GM12873 (cell line): Measurements from ENCODE around the gene NFATC4.

ENCODE experiments used
- TF ChIP-seq, protein P1 (sequence below): IDR thresholded peaks from 2 replicates; pipeline ENCODE4 v1.5.1; 2012; ENCODE audit warnings: low read depth, mild to moderate bottlenecking, moderate library complexity, low read length, control low read depth; ENCODE audit not compliant: insufficient read depth; ENCODE audit errors: missing control alignments

The NFATC4 gene

DNA sequence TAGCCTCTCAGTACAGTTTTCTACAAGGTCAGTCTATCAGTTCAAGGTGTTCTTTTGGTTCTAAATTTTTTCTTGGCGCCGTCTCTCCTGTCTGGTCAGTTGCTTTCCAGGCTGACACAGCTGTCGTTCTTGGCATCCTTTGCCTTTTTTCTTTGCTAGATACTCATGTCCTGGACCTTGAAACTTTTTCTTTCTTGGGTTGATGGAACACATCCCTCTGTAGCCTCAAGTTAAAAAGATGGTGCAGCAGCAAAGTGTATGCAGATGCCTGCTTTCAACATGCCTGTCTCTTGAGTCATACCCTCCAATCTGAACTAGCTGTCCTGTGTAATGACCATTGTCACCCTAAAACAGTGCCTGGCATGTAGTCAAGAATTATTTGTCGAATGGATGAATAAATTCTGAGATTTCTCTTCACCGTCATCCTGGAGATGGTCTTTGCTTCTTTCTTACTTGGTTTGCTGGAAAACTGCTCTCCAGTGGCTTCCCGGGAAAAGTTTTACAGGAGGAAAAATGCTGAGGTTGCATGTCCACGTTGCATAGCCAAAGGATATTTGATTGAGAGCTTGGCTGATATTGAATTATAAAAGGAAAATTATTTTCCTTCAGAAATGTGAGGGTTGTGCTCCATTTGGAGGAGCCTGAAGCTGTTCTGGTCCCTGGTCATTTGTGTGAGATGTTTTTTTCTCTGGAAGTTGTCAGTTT lies 35.5 kb downstream of the NFATC4 start:
- TF ChIP-seq, protein P1, sequence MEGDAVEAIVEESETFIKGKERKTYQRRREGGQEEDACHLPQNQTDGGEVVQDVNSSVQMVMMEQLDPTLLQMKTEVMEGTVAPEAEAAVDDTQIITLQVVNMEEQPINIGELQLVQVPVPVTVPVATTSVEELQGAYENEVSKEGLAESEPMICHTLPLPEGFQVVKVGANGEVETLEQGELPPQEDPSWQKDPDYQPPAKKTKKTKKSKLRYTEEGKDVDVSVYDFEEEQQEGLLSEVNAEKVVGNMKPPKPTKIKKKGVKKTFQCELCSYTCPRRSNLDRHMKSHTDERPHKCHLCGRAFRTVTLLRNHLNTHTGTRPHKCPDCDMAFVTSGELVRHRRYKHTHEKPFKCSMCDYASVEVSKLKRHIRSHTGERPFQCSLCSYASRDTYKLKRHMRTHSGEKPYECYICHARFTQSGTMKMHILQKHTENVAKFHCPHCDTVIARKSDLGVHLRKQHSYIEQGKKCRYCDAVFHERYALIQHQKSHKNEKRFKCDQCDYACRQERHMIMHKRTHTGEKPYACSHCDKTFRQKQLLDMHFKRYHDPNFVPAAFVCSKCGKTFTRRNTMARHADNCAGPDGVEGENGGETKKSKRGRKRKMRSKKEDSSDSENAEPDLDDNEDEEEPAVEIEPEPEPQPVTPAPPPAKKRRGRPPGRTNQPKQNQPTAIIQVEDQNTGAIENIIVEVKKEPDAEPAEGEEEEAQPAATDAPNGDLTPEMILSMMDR: no peak

DNA sequence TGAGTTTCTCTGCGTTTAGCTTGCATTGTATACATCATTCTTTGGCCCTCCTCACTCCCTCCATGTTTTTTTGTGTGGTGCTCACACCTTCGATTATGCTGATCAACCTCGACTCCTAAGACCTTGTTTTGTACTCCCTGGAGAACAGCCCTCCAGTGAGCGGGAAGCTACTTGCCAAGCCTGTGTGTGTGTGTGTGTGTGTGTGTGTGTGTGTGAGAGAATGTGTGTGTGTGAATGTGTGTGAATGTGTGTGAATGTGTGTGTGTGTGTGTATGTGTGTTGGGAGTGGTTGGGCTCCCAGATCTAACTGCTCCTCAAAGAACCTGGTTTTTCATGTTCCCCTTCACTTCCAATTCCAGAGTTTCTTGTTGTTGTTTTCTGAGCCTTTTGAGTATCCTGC lies 36.8 kb downstream of the NFATC4 start:
- TF ChIP-seq, protein P1: no peak

DNA sequence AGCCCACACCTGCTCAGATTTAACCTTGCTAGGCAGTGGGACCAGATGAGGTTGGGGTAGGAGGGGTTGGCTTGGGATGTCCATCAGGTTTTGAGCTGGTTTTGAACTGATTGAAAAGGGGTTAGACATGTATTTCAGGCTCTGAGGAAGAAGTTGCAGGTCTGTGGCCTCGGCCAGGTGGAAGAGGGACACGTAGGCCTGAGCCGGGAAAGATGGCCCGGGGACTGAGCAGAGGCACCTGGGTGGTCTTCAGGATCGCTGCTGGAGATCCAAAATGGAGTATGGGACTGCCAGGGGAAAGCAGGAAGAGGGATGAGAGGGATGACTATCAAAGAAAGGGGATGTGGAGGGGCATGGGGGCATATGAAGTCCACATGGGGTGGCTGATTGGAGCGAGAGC lies 38.4 kb downstream of the NFATC4 start:
- TF ChIP-seq, protein P1: no peak

DNA sequence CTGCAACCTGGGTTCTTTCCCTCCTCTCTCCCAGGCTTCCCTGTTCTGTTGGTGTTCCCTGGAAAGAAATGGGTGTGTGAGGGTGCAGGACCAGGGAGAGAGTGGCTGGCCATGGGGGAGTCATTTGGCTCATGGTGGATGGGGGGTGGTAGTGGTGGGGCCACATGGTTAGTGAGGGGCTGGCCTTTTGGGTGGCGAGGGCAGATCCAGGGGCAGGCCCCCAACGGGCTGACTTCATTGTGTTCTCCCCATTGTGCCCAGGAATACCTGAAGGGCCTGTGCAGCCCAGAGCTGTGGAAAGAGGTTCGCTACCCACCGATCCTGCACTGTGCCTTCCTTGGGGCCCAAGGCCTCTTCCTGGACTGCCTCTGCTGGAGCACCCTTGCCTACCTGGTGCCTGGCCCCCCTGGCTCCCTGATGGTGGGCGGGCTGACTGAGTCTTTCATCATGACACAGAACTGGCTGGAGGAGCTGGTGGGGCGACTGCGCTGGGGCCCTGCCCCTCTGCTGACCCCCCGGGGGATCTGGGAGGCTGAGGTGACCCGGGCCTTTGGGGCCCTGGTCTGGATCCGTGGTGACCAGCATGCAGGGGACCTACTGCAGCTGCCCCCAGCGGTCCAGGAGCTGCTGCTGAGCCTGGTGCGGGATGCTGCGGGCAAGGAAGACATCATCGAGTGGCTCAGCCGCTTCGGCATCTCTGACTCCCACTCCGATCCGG lies 39.8 kb downstream of the NFATC4 start:
- TF ChIP-seq, protein P1: no peak

DNA sequence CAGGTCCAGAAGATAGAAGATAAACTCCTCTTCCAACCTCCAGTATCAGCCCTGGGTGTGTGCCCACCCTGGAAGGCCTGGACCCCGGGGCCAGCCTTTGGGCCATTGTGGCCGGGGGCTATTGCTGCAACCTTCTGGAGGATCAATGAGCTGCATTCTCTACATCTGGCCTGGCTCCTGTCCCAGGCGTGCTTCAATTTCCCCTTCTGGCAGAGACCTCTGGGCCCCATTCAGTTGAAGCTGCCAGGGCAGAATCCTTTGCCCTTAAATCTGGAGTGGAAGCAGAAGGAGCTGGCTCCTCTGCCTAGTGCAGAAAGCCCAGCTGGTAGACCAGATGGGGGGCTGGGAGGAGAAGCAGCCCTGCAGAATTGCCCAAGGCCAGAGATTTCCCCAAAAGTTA lies 40.8 kb downstream of the NFATC4 start:
- TF ChIP-seq, protein P1: no peak

DNA sequence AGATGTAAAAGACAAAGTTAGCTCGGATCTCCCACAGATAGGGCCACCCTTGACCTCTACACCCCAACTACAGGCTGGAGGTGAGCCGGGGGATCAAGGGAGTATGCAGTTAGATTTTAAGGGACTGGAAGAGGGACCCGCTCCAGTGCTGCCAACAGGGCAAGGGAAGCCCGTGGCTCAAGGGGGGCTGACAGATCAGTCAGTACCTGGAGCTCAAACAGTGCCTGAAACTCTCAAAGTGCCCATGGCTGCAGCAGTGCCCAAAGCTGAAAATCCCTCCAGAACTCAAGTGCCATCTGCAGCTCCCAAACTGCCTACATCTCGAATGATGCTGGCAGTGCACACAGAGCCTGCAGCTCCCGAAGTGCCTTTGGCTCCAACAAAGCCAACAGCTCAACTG lies 41.2 kb downstream of the NFATC4 start:
- TF ChIP-seq, protein P1: no peak

DNA sequence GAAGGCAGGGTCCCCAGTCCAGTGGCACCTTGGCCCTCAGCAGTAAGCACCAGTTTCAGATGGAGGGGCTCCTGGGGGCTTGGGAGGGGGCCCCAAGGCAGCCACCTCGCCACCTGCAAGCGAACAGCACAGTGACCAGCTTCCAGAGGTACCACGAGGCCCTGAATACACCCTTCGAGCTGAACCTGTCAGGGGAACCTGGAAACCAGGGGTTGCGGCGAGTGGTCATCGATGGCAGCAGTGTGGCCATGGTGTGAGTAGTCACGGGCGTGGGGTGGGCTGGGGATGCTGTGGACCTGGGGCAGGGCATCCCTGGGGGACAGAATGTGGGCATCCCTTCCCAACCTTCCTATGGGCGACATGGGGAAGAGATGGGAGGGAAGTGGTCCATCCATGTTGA lies 42.0 kb downstream of the NFATC4 start:
- TF ChIP-seq, protein P1: no peak
